Posterior vena cava (tissue), 2 donors: ENCODE measurements around the gene NMUR2. TPM values are rescaled to one million over a fixed set of nuclear protein-coding genes. Genes with fewer than 3 reads are reported as not detected.

ENCODE experiments used
- DNase-seq: peaks from one replicate; pipeline ENCODE4 v3.0.0-alpha.2; 2020; ENCODE audit warnings: low spot score
- intact Hi-C, 2 donors: fragments of 100-400 bp; cut with DNase I; formaldehyde crosslinking; loops; one replicate each; pipeline versions ENCODE4 v1.14.1 to v1.14.2; 2022 to 2023
- total RNA-seq, 2 donors: library from RNA; stranded (reverse); fragmentation: NEBNext Ultra II Directional; extraction: Animal tissue kit (Norgen Biotek cat#: 25700); gene quantifications; one replicate each; pipeline ENCODE4 v1.2.1, GENCODE V29; 2021
- donor health status: DM: yes; HTN: yes; CAD: no.
- donor health status: DM: yes; HTN: yes; CAD: no.

Gene NMUR2
- total RNA-seq, 2 donors from 2014 or later, result not detected

GRCh38 chr5:152376886-152377285, 28.2 kb downstream of the NMUR2 start:
- intact Hi-C loops, result no loop called here
- DNase-seq, result no peak

DNA sequence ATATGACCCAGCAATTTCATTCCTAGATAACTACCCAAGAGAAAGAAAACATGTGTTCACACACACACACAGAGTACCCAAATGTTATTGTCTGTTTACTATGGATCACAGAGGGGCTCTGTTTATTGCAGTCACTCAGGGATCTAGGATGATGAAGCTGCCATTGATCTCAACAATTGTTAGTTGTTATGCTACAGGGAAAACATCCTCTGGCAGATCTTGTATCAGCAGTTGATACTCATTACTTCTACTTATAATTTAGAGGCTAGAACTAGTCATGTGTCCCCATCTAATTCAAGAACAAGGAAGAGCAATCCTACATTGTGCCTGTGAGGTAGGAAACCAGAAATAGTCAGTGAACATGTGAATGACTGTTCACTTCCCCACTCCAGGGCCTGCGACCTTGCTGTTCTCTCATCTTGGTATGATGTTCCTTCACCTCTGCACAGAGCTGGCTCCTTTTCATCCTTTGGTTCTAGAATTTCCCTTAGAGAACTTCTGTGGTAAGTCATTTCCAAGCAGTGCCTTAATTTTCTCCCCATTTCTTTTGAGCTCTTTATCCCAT, 30.3 kb downstream of the NMUR2 start:
- no peak for DNase-seq
- intact Hi-C loops, result no loop called here

- DNase-seq, result no peak
- intact Hi-C loops, result no loop called here
These were observed 32.2 kb downstream of the NMUR2 start for GRCh38 chr5:152372875-152373274.

- intact Hi-C loops, result no loop called here
- no peak for DNase-seq
These were observed 35.8 kb downstream of the NMUR2 start for GRCh38 chr5:152369298-152369697.

- no peak for DNase-seq
- intact Hi-C loops, result no loop called here
These were observed 37.5 kb downstream of the NMUR2 start for GRCh38 chr5:152367554-152367953.

DNA sequence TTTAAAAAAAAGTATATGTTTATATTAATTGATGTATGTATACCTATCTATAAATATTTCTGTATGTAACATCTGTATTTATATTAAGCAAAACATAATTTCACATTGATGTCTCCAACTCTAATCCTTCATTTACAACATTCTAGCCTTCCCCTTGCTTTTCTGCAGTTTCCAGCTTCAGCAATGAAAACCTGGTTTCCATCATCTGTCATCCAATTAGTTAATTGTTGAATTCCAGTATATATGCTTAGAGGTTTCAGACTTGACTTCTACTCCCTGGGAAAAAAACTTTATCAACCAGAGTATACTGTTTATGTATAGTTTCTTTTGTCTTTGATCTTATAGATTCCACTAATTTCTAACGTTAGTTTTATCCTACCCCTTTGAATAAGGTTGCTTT, 38.4 kb downstream of the NMUR2 start:
- DNase-seq, result no peak
- intact Hi-C loops, result no loop called here

DNA sequence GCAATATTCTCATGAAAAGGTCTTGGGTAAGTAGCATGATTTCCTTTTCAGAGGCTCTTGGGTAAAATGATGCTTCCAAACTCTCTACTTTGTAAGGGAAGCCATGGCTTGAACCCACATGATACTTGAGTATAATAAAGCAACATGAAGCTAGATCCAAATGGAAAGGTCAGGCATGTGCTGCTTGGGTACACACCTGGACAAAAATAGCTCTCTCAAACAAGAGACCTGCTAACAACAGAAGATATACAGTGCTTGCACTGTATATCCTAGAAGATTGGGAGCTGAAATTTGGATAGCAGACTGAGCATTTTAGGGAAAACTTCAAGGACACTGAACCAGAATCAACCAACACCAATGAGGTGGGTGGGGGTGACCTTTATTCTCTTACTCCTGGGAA, 40.2 kb downstream of the NMUR2 start:
- no peak for DNase-seq
- intact Hi-C loops, result no loop called here

- intact Hi-C loops, result no loop called here
- DNase-seq, result no peak
These were observed 40.9 kb downstream of the NMUR2 start for GRCh38 chr5:152364172-152364571.

DNA sequence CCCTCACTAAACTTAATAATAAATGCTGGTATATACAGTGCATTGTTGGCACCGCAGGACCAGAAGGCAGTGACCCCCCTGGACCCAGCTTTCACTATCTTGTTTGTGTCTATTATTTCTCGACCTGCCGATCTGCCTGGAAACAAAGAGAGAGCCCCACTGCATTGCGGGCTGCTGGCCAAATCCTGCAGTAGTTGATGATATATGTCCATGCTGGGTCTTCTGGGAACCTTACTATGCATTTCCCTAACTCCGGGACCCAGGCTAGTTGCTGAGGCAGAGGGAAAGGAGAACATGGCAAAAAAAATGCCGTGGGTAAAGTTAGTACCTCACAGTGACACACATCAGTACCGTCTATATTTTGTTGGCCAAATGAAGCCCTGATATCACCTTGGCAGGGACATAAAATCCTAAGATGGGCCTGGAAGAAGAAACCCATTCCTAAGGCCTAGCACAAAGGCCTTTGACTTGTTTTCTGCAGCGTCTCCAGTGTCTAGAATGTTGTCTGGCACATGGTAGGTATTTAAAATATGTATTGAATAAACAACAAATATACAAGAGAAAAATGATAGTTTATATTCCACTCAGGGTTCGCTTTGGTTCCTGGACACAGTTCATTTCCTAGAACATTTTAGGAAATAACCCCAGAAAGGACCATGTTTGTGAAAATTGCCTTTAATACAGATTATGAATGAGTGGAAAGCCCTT, 46.1 kb downstream of the NMUR2 start:
- DNase-seq, result no peak
- intact Hi-C loops, result no loop called here

- DNase-seq, result no peak
- intact Hi-C loops, result no loop called here
These were observed 48.6 kb downstream of the NMUR2 start for GRCh38 chr5:152356506-152356905.

DNA sequence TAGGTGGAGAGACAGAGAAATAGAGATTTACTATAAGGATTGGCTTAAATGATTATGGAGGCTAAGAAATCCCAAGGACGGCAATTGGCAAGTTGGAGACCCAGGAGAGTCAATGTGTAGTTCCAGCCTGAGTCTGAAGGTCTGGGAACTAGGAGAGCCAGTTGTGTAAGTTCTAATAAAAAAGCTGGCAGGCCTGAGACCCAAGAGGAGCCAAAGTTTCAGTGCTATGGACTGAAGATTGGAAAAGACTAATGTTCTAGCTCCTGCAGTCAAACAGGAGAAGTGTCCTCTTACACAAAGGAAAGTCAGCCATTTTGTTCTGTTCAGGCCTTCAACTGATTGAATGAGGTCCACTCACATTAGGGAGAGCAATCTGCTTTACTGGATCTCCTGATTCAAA, 50.0 kb downstream of the NMUR2 start:
- intact Hi-C loops, result no loop called here
- DNase-seq, result no peak

GRCh38 chr5:152353001-152353400, 52.1 kb downstream of the NMUR2 start:
- no peak for DNase-seq
- intact Hi-C loops, result no loop called here

GRCh38 chr5:152349683-152350526, 55.2 kb downstream of the NMUR2 start:
- intact Hi-C loops, result no loop called here
- peak; percentile 71 for DNase-seq
